GM12801 (cell line): ENCODE data around the gene CCIN.

Experiments used
- CTCF ChIP-seq: IDR thresholded peaks from one replicate; pipeline ENCODE4 v1.5.1; 2011; ENCODE audit warnings: control low read depth; ENCODE audit not compliant: insufficient read length; ENCODE audit errors: extremely low read depth

The CCIN gene

DNA sequence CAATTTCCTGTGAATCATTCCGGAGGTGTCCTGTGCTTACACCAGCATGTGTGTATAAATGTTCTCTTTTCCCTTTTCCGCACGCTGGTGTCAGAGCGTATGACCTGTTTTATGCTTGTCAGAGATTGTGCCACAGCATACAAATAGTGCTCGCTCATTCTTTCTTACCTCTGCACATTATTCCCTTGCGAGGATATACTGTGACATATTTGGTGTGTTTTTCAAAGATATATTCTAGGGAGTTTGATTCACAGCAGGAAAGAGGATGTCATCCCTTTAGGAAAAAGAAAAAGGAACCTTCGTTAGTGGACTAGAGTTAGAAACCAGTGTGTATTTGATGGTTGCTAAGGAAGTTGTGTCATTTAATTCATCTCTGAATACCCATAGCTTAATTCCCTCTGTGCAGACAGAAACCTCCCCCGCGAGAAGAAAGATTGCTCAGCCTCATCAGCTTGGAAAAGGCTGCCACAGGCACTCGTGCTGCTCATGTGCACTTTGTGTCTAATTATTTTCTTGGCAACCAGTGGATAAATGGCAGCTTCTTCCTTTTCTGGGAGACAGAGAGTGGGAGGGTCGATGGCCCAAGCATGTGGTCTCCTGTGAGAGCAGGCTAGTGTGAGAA lies 14.7 kb upstream of the CCIN start:
- TF ChIP-seq CTCF = no peak

DNA sequence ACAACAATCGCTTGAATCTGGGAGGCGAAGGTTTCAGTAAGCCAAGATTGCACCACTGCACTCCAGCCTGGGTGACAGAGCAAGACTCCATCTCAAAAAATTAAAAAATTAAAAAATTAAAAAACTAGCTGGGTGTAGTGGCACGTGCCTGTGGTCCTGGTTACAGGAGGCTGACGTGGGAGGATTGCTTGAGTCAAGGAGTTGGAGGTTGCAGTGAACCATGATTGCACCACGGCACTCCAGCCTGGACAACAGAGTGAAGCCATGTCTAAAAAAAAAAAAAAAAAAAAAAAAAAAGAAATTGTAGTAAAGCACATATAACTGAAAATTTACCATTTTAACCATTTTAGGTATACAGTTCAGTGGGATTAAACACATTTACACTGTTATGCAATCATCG lies 13.1 kb upstream of the CCIN start:
- no peak for TF ChIP-seq CTCF

GRCh38 chr9:36158122-36158521 lies 11.1 kb upstream of the CCIN start:
- TF ChIP-seq CTCF = no peak

- no peak for TF ChIP-seq CTCF
Measured at GRCh38 chr9:36158917-36159316, 10.3 kb upstream of the CCIN start.

GRCh38 chr9:36161187-36161586 lies 8.0 kb upstream of the CCIN start:
- TF ChIP-seq CTCF = no peak

- no peak for TF ChIP-seq CTCF
Measured at GRCh38 chr9:36162211-36162738, 6.9 kb upstream of the CCIN start.

DNA sequence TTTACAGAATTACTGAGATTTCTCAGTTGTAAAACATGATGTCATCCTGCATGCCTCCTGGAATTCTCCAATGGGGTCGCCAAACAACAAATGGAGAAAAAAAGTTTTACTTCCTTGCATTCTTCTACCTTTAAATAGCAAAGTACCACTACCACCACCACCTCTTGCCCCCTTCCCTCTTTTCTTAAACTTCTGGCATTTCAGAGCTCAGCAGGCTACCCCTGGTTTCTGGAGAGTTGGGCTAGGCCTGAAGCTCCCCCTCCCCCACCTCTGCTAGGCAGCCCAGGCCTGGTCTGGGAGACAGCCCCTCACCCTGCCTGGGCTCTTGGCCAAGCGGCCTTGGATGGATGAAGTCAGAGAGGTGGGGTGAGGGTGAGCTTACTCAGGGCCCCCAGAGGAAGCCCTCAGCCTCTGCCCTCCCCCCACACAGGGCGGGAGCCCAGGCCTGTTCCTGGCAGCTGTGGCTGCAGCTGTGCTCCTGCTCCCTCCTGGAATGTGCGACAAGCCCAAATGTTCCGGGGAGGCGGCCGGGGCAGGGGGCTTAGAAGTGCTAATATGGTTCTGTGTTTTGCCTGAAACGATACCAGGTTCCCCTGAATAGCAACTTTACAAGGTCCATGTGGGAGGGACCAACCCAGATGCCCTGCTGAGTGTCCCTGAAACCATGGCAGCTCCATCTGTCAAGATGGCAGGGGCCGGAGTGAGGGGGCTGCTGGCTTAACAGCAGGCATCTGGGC lies 6.0 kb upstream of the CCIN start:
- no peak for TF ChIP-seq CTCF
